ENCODE measurements around the gene VEGFA.

The VEGFA gene

DNA sequence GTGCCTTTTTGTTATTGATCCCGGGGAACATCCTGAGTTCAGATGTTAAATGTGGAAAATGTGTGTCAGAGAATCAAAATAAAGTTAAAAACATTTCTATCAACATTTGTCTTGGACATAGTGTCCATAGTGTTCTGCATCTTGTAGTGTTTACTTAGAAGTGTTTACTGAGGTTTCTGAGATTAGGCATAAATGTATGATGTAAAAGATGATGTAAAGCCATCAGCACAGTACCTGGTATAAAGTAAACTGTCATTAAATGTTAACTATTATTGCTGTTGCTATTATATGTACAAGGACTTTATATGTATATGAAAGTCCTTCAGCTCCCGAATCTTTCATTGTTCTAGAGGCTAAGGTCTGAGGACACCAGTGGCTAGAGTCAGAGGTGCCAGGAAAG is 28.2 kb upstream of the VEGFA start:
- no peaks in the 10 kb centered on the region for H3K4me1 Mint-ChIP-seq
- peaks cover 2% of the 10 kb centered on the region for H3K36me3 Mint-ChIP-seq (ENCODE audit: insufficient read depth)
- H3K9me3 Mint-ChIP-seq, result no peaks in the 10 kb centered on the region
- H3K4me3 Mint-ChIP-seq, result no peak overlapping the region
- no peak for DNase-seq (ENCODE audit: low spot score in 2 of 2)
- H3K27ac Mint-ChIP-seq (ENCODE audit: low read depth), result no peak overlapping the region
- peaks cover 12% of the 10 kb centered on the region for H3K27me3 Mint-ChIP-seq
- no peak for ATAC-seq (replicated peaks; ENCODE audit: extremely low read depth, poor library complexity, severe bottlenecking)

DNA sequence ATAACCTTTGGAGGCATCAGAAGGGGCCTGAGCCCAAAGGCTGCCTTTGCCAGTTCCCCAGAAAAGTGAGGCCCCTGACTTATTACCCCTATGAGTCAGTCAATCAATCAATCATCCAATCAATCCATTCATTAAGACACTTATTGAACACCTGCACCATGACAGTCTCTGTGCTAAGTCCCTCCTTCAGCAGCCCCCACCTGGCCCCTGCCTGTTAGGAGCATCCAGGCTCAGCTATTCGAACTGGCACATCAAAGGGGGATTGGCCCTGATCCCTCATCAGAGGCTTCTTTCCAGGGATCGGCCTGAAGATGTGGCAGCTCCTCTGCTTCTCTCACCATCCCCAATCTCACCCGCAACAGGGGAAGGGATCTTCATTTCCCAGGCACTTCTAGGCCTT is 27.7 kb upstream of the VEGFA start:
- H3K4me3 Mint-ChIP-seq, result no peak overlapping the region
- H3K9me3 Mint-ChIP-seq, result no peaks in the 10 kb centered on the region
- no peak overlapping the region for H3K27ac Mint-ChIP-seq (ENCODE audit: low read depth)
- no peak for ATAC-seq (replicated peaks; ENCODE audit: extremely low read depth, poor library complexity, severe bottlenecking)
- H3K4me1 Mint-ChIP-seq, result no peaks in the 10 kb centered on the region
- no peaks in the 10 kb centered on the region for H3K36me3 Mint-ChIP-seq (ENCODE audit: insufficient read depth)
- DNase-seq (ENCODE audit: low spot score in 2 of 2), result no peak
- H3K27me3 Mint-ChIP-seq, result peaks cover 13% of the 10 kb centered on the region

DNA sequence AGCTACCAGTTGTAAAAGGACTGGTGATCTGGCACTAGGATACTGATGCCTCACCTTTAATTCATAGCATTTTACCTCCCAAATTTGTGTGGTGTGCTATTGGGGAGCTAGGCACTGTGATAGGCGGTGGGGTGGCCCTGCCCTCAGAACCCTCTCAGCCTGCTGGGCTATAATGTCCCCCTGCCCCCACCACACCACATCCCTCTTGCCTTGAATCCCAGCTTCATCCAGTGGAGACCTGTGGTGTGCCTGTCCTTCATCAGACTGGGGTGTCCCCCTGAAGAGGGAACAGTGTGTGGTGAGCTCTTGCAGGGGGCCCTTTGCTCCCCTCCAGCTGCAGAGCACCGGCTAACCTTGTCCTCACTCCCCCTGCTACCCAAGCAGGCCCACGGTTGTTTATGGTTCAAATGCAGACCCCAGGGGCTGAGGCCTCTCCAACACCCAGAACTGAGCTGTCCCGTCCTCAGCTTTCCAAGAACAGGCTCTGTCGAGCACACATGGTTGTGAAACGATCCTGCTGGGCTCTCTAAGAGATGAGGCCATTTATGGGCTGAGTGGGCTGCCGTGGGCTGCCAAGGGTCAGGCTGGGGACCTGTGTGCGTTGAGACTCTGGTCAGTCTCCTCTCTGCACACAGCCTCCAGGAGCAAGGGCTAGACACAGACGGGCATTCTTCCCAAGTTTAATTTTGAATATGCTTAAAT is 26.9 kb upstream of the VEGFA start:
- Mint-ChIP-seq H3K27ac (ENCODE audit: low read depth) (no peak overlapping the region), H3K9me3 (no peaks in the 10 kb centered on the region), H3K27me3 (peaks cover 21% of the 10 kb centered on the region), H3K4me1 (no peaks in the 10 kb centered on the region), H3K4me3 (no peak overlapping the region), H3K36me3 (ENCODE audit: insufficient read depth) (no peaks in the 10 kb centered on the region)
- no peak for ATAC-seq (replicated peaks; ENCODE audit: extremely low read depth, poor library complexity, severe bottlenecking)
- DNase-seq (ENCODE audit: low spot score in 2 of 2), result no peak

DNA sequence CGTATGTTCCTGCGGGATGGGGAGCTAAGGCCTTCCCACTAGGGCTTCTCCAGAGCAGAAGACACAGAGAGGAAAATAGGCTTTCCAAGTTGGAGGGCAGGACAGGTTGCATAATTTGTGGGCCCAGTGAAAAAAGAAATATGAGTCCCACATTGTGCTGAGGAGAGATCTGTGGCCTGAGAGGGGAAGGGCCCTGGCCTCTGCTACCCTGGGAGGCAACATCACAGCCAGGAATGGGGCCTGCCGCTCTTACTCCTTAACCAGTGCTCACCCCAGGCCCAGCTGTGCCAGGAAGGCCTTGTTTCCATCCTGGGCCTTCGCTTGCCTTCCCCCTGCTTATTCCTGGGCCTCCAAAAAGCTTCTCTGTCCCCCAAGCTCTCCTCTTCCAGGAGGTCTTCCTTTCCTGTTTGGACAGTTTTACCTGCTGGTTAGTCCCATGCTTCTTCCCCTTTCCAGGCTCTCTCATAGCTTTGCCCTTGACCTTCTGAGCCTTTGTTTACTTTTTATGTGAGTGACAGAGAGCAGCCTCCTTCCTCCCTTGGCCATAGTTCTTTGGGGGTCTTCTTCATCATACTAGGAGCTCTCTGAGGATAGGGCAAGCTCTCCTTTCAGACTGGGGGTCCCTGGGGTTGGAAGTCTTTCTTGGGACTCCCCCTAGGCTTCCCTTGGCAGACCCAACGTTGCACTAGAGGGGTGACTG is 26.2 kb upstream of the VEGFA start:
- peaks cover 2% of the 10 kb centered on the region for H3K36me3 Mint-ChIP-seq (ENCODE audit: insufficient read depth)
- peak overlapping the region; percentile 25 for H3K27ac Mint-ChIP-seq (ENCODE audit: low read depth)
- ATAC-seq (replicated peaks; ENCODE audit: extremely low read depth, poor library complexity, severe bottlenecking), result no peak
- no peaks in the 10 kb centered on the region for H3K9me3 Mint-ChIP-seq
- H3K4me3 Mint-ChIP-seq, result no peak overlapping the region
- no peak for DNase-seq (ENCODE audit: low spot score in 2 of 2)
- no peaks in the 10 kb centered on the region for H3K4me1 Mint-ChIP-seq
- H3K27me3 Mint-ChIP-seq, result peaks cover 23% of the 10 kb centered on the region

DNA sequence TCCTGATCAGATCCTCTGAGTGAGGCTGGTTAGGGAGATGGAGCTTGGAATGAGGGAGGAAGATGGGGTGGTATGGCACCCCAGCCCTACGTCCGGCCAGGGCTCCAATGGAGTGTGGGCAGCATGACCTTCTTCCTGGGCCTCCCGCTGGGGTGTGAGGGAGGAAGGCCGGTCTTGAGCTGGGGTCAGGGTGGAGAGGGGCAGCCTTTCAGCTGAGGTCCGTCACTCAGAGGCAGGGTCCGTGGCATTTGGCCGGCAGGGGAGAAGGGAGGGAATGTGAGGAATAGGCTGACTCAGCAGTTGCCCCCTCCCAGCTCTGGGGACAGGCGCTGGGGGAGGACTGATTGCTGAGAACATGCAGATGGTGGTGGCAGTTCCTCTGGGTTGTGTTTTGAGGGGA is 25.5 kb upstream of the VEGFA start:
- H3K36me3 Mint-ChIP-seq (ENCODE audit: insufficient read depth), result peaks cover 2% of the 10 kb centered on the region
- peaks cover 23% of the 10 kb centered on the region for H3K27me3 Mint-ChIP-seq
- H3K9me3 Mint-ChIP-seq, result no peaks in the 10 kb centered on the region
- no peak for ATAC-seq (replicated peaks; ENCODE audit: extremely low read depth, poor library complexity, severe bottlenecking)
- no peaks in the 10 kb centered on the region for H3K4me1 Mint-ChIP-seq
- no peak for DNase-seq (ENCODE audit: low spot score in 2 of 2)
- no peak overlapping the region for H3K4me3 Mint-ChIP-seq
- H3K27ac Mint-ChIP-seq (ENCODE audit: low read depth), result peak overlapping the region; percentile 25

DNA sequence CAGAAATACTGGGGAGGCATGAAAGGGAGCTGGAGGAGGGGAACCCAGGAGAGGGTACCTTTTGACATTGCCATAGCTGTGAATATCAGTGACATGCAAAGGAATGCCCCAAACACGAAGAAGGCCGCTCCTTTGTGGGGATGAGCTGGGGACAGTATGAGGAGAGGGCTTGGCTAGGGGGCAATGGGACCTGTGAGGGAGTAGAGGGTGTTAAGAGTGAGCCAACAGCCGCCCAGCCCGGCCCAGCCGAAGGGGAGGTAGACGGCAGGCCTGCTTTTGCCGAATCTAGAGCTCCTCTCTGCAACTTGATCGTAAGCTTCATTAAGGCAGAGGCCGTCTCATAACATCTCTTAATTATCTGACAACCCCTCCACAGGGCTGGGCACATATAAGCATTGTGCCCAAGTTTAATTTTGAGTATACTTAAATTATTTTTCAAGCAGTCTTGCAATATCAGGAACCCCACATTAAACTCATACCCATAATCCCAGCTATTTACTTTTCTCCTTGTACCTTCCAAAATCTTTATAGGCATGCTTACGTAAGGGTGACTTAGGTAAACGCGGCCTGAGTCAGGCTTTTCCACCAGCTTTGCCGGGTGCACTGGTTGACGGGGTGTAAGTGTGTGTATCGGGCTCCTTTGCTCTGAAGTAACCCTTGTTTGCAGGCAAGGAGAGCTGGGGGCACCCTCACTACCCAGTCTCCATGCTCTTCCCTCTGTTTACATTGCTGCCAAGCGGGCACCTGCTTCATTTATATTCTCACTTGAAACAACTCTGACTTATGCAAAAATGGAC is 24.9 kb upstream of the VEGFA start:
- Mint-ChIP-seq H3K27ac (ENCODE audit: low read depth) (no peak overlapping the region), H3K4me1 (no peaks in the 10 kb centered on the region), H3K36me3 (ENCODE audit: insufficient read depth) (peaks cover 2% of the 10 kb centered on the region), H3K9me3 (no peaks in the 10 kb centered on the region), H3K4me3 (no peak overlapping the region), H3K27me3 (peaks cover 23% of the 10 kb centered on the region)
- DNase-seq (ENCODE audit: low spot score in 2 of 2) (no peak), ATAC-seq (replicated peaks; ENCODE audit: extremely low read depth, poor library complexity, severe bottlenecking) (no peak)

DNA sequence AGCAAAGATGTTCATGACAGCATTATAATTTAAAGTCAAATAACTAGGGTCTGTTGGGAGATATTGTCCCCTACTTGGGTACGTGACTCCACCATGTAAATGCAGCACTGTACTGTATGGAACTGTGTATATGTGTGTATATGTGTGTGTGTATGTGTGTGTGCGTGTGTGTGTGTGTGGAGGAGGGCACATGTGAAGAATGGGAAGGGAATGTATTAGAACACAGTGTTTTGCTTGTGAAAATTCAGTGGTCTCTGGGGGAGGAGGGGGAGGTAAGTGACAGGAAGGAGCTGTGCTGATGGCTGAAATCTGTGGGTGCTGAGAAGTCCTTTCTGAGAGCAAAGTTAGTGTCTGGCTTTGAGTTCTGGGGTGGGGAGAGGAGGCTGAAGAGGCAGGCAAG is 23.9 kb upstream of the VEGFA start:
- H3K9me3 Mint-ChIP-seq, result no peaks in the 10 kb centered on the region
- H3K4me3 Mint-ChIP-seq, result no peak overlapping the region
- H3K36me3 Mint-ChIP-seq (ENCODE audit: insufficient read depth), result peaks cover 2% of the 10 kb centered on the region

DNA sequence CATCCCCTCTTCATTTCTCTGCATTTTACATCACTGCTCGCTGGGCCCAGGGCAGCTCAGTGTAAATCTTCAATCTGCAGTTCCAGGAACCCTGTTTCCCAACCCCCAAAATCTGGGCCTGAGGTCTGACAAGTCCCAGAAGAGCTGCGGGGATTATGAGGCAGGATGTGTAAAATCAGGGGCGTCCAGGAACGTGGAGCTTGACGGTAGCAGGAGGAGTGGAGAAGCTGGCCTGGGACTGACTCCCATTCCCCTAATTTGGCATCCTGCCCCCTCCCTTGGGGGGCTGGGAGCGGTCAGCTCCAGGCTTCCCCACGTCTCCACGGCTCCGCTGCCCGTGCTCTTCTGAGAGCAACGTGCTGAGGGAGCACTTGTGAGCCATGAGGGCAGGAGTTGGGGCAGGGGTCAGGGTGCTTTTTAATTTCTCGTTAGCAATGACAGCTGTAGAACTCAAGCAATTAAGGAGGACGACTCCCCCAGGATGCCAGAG is 23.4 kb upstream of the VEGFA start:
- ATAC-seq (replicated peaks; ENCODE audit: extremely low read depth, poor library complexity, severe bottlenecking) (no peak), DNase-seq (ENCODE audit: low spot score in 2 of 2) (no peak)
- peaks cover 2% of the 10 kb centered on the region for H3K36me3 Mint-ChIP-seq (ENCODE audit: insufficient read depth)
- peaks cover 23% of the 10 kb centered on the region for H3K27me3 Mint-ChIP-seq
- no peak overlapping the region for H3K27ac Mint-ChIP-seq (ENCODE audit: low read depth)
- H3K4me3 Mint-ChIP-seq, result no peak overlapping the region
- H3K9me3 Mint-ChIP-seq, result no peaks in the 10 kb centered on the region
- H3K4me1 Mint-ChIP-seq, result no peaks in the 10 kb centered on the region

More for the DNA sequence above, 23.9 kb upstream of the VEGFA start:
- ATAC-seq (replicated peaks; ENCODE audit: extremely low read depth, poor library complexity, severe bottlenecking) (no peak), DNase-seq (ENCODE audit: low spot score in 2 of 2) (no peak)
- H3K27me3 Mint-ChIP-seq, result peaks cover 23% of the 10 kb centered on the region
- H3K4me1 Mint-ChIP-seq, result no peaks in the 10 kb centered on the region
- H3K27ac Mint-ChIP-seq (ENCODE audit: low read depth), result no peak overlapping the region

DNA sequence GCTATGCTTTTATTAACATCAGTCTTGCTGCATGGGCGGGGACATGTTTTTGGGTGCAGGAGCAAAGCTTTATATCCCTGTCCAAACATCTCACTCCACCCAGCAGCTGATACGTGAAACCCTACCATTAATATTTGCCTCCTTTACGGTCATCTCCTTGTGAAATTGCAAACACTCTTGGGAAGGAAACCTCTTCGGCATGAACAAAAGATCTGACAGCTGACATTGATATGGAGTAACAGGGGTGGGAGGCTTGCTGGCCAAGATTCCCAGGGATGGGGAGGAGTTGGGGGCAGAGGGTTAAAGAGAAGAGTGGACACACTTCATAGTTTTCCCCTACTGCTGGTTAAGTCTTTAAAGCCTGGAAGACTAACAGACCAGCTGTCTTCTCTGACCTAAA is 22.2 kb upstream of the VEGFA start:
- no peak overlapping the region for H3K4me3 Mint-ChIP-seq
- peaks cover 2% of the 10 kb centered on the region for H3K36me3 Mint-ChIP-seq (ENCODE audit: insufficient read depth)
- ATAC-seq (replicated peaks; ENCODE audit: extremely low read depth, poor library complexity, severe bottlenecking) (no peak), DNase-seq (ENCODE audit: low spot score in 2 of 2) (no peak)
- H3K9me3 Mint-ChIP-seq, result no peaks in the 10 kb centered on the region
- H3K27me3 Mint-ChIP-seq, result peaks cover 23% of the 10 kb centered on the region
- no peaks in the 10 kb centered on the region for H3K4me1 Mint-ChIP-seq
- no peak overlapping the region for H3K27ac Mint-ChIP-seq (ENCODE audit: low read depth)

DNA sequence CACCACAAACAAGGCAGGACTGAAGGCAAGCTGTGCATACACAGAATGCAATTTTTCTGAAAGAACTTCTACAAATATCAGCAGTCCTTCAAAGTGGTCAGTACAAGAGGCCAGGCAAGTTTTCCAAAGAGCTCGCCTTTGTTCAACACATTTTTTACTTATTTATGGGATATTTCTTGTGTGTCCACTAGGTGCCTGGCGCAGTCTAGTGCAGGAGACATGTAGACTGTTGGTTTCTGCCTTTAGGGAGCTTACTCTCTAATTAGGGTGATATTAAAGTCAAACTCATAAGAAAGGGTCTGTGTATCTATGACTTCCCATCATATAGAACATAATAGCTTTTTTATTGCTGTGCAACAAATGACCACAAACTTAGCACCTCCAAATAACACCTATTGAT is 21.2 kb upstream of the VEGFA start:
- Mint-ChIP-seq H3K36me3 (ENCODE audit: insufficient read depth) (peaks cover 2% of the 10 kb centered on the region), H3K4me1 (no peaks in the 10 kb centered on the region), H3K4me3 (no peak overlapping the region), H3K27ac (ENCODE audit: low read depth) (no peak overlapping the region), H3K27me3 (peaks cover 23% of the 10 kb centered on the region), H3K9me3 (no peaks in the 10 kb centered on the region)
- no peak for ATAC-seq (replicated peaks; ENCODE audit: extremely low read depth, poor library complexity, severe bottlenecking)
- DNase-seq (ENCODE audit: low spot score in 2 of 2), result no peak

DNA sequence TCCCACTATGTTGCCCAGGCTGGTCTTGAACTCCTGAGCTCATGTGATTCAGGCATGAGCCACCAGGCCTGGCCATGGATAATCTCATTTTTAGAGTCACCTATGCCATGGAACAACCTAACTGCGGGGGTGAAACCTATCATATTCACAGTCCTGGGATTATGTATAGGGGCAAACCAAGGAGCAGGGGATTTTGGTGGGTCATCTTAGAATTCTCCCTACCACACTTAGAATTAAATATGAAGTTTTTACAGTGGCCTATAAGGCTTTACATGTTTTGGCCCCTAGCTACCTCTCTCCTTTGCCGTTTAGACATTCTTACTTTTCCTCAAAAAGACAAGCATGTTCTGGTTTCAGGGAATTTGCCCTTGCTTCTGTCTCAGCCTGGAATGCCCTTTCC is 20.6 kb upstream of the VEGFA start:
- Mint-ChIP-seq H3K36me3 (ENCODE audit: insufficient read depth) (peaks cover 2% of the 10 kb centered on the region), H3K9me3 (no peaks in the 10 kb centered on the region), H3K27ac (ENCODE audit: low read depth) (no peak overlapping the region), H3K27me3 (peaks cover 16% of the 10 kb centered on the region), H3K4me3 (no peak overlapping the region), H3K4me1 (no peaks in the 10 kb centered on the region)
- no peak for ATAC-seq (replicated peaks; ENCODE audit: extremely low read depth, poor library complexity, severe bottlenecking)
- no peak for DNase-seq (ENCODE audit: low spot score in 2 of 2)

DNA sequence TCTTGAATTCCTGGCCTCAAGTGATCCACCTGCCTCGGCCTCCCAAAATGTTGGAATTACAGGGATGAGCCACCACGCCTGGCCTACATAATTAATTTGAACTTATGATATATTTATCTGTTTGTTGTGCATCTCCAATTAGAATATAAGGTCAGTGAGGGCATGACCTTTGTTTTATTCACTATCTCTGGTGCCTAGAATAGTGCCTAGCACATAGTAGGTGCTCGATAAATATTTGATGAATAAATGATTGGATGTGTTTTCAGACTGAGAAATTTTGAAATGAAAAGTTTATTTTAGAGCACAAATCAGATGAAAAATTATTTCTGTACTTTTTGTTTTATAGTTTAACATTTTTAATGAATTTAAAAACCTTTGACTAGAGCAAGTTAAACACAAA is 19.4 kb upstream of the VEGFA start:
- Mint-ChIP-seq H3K4me1 (no peaks in the 10 kb centered on the region), H3K4me3 (no peak overlapping the region), H3K27me3 (peaks cover 11% of the 10 kb centered on the region), H3K9me3 (no peaks in the 10 kb centered on the region), H3K36me3 (ENCODE audit: insufficient read depth) (peaks cover 2% of the 10 kb centered on the region), H3K27ac (ENCODE audit: low read depth) (no peak overlapping the region)
- ATAC-seq (replicated peaks; ENCODE audit: extremely low read depth, poor library complexity, severe bottlenecking), result no peak
- DNase-seq (ENCODE audit: low spot score in 2 of 2), result no peak

Measured in central memory CD8-positive, alpha-beta T cell (primary cell).